Muscle layer of colon (tissue), 2 donors: ENCODE data around the gene SYNPO2.

Experiments used
- H3K27ac ChIP-seq: one replicate; pipeline ENCODE4 v1.7.0; 2013; ENCODE audit warnings: low read depth, mild to moderate bottlenecking, low read length, moderate library complexity
- H3K27me3 ChIP-seq, 2 donors: one replicate each; pipeline ENCODE4 v1.7.0; 2013; ENCODE audit warnings: low read length in 2 of 2, mild to moderate bottlenecking in 2 of 2; ENCODE audit not compliant: insufficient read depth in 2 of 2, control insufficient read depth in 1 of 2
- H3K36me3 ChIP-seq: one replicate; pipeline ENCODE4 v1.7.0; 2013; ENCODE audit warnings: mild to moderate bottlenecking, low read length; ENCODE audit not compliant: insufficient read depth
- H3K4me1 ChIP-seq: one replicate; pipeline ENCODE4 v1.7.0; 2013; ENCODE audit warnings: mild to moderate bottlenecking, low read length; ENCODE audit not compliant: insufficient read depth
- H3K4me3 ChIP-seq, 2 donors: one replicate each; pipeline ENCODE4 v1.7.0; 2013; ENCODE audit warnings: low read length in 2 of 2, low read depth in 1 of 2, mild to moderate bottlenecking in 1 of 2, moderate library complexity in 1 of 2
- H3K9ac ChIP-seq: one replicate; pipeline ENCODE4 v1.7.0; 2013; ENCODE audit warnings: low read length
- H3K9me3 ChIP-seq: one replicate; pipeline ENCODE4 v1.7.0; 2013; ENCODE audit warnings: mild to moderate bottlenecking, low read length
- donor health status: abdominal sarcoma.
- donor health status: Adenocarcinoma of cecum.

The SYNPO2 gene

GRCh38 chr4:119110121-119110520 lies 221.5 kb downstream of the SYNPO2 start:
- Histone ChIP-seq H3K4me1 (no peaks in the 10 kb centered on the region), H3K27ac (no peak overlapping the region), H3K27me3 (no peaks in the 10 kb centered on the region), H3K9ac (no peak overlapping the region), H3K36me3 (no peaks in the 10 kb centered on the region), H3K4me3 (no peak overlapping the region), H3K9me3 (no peaks in the 10 kb centered on the region)
